Measurements from ENCODE around the gene RAB4A.
"Not testable (repeated sequence)": the region's sequence is repeated elsewhere in the genome, so short reads cannot be mapped to it uniquely, and the experiment has no call there.

The RAB4A gene

DNA sequence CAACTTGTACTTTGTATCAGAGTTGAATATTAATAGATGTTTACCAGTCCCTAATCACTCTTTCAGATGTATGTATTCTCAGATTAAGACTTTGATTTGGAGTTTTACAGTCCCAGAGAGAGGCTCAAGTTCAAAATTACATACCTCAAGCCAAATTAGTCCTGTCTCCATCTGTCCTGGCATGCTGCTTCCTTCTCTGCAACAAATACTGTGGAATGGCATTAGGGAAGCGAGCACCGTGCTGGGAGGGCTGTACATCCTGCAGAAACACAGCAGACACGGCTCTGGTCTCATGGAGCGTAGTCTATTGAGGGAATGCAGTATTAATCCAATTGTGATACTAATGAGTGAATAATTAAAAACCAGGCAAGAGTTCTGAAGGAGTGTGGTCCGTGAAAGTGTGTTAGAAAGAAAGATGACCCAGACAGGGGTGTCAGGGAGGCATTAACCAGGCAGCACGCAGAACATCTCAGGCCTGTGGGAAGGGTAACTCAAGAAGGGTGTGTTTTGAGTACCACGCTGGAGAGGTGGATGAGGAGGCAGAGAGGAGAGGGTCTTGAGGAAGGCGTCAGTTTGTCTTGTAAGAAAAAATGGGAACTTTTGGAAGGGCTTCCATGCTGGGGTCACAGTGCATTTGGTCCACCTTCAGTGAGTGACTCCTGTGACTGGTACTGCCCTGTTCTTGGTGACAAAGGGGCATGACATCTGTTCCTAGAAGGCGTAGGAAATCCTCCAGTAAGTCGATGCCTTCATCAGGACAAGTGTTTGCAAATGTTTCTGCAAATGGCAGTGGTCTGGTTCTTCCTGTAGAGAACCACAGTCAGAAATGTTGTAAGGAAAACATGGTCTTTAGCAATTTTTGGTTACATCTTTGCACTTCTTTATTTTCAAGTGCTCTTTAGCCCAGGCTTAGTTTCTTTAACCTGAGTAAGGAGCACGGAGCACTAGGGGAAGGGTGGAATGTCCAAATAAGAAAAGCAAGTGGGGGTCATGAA, 1.6 kb downstream of the RAB4A start:
- no peak for DNase-seq (ENCODE audit: low read depth)

DNA sequence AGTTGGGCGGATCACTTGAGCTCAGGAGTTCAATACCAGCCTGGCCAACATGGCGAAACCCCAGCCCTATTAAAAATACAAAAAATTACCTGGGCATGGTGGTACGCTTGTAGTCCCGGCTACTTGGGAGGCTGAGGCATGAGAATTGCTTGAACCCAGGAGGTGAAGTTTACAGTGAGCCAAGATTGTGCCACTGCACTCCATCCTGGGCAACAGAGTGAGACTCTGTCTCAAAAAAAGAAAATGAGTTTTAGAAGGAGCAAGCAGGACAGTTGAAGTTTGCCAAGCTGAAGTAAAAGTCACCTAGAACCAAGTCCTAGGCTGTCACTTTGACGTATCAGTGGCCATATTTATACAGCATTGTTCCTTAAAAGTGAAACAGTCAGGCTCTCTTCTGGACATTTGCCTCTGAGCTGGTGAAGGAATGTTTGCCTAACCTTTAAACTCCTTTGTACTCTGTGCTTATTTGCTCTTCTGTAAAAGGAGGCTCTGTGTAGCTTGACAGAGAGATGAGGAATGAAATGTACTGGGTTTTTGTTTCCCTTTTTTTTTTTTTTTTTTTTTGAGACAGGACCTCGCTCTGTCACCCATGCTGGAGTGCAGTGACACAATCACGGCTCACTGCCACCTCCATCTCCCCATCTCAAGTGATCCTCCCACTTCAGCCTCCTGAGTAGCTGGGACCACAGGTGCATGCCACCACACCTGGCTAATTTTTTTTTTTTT, 2.8 kb downstream of the RAB4A start:
- DNase-seq (ENCODE audit: low read depth), result no peak

DNA sequence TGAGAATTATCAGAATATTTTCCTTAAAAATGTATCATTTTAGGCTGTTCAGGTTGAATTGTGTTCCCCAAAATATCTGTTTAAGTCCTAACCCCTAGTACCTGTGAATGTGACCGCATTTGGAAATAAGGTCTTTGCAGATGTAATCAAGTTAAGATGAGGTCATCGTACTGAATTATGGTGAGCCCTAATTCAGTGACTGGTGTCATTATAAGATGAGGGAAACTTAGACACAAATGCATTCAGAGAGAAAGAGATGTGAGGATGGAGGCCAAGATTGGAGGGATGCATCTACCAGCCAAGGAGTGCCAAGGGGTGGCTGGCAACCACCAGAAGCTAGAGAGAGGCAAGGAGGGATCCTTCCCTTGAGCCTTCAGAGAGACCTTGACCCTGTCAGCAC, 4.1 kb downstream of the RAB4A start:
- DNase-seq (ENCODE audit: low read depth), result no peak

DNA sequence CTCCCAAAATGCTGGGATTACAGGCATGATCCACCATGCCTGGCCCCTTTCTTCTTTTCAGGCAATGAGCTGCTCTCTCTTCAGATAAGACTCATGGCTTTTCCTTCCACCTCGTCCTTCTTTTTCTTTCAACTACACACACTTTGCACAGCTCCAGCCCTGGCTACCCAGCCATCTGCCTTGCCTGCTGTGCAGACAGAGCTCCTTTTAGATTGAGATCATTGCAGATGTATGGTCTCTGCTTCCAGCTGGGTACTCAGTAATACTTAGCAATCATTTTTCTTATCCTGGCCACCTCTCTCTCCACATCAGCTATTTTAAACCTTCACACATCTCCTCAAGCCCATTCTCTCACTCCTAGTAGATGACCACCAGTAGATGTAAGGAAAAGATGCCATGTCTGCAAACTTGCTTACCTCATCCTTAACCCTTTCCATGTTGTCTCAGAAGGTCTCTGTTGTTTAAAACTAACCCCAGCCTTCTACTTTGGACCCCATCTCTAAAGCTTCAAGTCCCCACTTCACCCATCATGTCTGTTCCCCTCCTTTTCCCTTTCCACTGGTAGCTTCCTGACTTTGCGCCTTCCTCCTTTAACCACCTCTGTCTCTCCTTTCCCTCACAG, 7.3 kb downstream of the RAB4A start:
- DNase-seq (ENCODE audit: low read depth), result no peak

DNA sequence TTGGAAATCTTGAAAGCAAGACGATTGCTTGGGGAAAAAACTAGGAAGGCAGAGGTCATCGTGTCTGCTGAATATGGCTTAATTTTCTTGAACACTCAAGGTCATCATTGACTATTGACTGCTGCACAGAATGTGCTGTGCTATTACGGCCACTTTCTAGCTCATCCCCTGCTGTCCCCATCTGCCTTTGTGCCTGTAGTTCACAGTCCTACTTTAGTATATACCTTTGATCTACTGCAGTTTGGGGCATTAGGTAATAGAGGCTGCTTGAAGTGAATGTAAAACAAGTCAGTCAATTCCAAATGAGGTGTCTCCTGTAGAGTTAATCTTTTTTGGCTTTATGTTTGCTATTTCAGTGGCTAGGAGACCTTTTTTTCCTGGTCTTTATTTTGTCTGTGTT, 8.3 kb downstream of the RAB4A start:
- no peak for DNase-seq (ENCODE audit: low read depth)

DNA sequence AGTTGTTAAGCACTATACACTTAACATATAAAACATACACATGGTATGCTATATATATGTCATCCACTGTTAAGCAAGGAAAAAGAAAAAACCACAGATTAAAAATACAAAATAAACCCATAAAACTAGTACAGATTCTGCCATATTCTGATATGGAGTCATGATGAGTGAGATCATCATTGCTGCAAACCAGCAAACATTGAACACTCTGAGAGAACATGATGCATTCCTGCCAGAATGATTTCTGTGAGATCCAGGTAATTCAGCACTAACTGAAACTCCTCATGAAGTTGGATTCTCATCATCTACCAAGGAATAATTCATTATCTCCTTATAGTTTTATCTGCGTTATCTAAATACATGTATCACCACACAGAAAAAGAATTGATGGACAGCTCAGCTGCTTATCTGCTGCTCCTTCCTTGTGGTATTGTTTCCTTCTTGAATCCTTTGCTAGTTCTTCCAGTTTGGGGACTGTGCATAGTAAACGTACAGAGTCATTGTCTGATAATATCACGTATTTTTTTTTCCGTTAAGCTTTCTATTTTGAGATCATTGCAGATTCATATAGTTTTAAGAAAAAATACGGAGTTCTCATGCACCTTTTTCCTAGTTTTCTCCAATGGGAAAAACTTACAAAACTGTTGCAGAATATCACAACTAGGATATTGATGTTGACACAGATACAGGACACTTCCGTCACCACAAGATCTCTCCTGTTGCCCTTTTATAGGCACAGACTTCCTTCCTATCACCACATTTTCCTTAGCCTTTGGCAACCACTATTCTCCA, 9.3 kb downstream of the RAB4A start:
- no peak for DNase-seq (ENCODE audit: low read depth)

DNA sequence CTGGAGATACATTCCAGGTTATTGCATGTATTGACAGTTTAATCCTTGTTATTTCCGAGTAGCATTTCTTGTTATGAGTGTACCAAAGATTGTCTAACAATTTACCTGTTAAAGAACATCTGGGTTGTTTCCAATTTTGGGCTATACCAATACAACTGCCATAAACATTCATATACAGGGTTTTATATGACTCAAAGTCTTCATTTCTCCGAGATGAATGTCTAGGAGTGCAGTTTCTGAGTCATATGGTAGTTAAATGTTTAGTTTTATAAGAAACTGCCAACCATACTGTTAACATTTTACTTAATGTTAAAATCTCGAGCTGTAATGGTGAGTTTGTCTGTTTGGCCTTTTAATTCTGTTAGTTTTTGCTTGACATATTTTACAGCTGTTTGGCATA, 10.0 kb downstream of the RAB4A start:
- DNase-seq (ENCODE audit: low read depth), result no peak

DNA sequence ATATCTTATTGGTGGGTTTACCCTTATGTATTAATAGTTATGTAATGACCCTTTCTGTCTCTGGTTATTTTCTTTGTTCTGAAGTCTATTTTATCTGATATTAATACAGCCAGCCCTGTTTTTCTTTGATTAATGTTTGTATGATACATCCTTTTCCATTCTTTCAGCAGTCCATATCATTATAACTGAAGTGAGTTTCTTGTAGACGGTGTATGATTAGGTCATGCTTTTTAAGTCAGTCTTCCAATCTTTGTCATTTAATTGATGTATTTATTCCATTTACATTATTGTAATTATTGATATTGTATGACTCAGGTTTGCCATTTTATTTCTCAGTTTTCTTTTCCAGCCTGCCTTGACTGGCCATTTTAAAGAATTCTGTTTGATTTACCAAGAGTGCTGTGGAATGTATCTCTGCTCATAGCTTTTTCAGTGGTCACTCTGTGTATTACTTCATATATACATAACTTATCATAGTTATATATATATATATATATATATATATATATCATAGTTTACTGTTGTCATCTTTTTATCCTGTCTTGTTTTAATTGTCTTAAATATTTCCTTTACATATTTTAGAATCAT, 10.5 kb downstream of the RAB4A start:
- no peak for DNase-seq (ENCODE audit: low read depth)

DNA sequence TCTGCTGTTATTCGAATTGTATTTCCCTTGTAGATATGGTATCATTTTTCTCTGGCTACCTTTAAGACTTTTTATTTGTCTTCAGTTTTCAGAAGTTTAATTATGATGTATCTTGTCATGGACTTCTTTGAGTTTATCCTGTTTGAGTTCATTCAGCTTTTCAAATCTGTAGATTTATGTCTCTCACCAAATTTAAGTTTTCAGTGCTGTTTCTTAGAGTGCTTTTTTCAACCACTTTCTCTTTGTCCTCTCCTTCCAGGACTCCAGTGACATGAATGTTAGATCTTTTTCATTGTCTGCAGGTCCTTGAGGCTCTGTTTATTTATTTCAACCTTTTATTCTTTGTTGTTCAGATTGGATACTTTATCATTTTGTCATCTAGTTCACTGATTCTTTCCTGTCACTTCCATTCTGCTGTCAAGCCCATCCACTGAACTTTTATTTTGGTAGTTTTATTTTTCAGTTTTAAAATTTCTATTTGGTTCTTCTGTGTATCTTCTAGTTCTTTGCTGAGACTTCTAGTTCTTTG, 11.4 kb downstream of the RAB4A start:
- no peak for DNase-seq (ENCODE audit: low read depth)

DNA sequence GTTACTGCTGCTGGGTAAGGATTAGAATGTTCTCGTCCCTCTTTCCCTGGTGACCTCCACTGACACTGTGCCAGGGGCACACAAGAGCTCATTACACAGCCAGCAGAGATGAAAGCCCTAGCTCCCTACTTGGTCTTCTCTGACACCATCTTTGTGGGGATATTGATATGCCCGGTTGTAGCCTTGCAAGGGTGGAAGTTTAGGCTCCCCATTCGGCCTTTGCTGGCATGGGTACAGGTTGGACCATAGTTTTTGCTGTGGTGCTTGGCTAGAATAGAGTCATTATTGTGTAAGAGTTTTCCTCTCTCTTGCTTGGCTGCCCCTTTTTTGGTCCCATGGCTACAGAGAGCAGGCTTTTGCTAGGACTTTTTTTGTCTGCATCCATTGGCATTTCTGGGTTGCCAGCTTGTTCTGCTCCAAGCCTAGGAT, 12.3 kb downstream of the RAB4A start:
- DNase-seq (ENCODE audit: low read depth), result no peak

DNA sequence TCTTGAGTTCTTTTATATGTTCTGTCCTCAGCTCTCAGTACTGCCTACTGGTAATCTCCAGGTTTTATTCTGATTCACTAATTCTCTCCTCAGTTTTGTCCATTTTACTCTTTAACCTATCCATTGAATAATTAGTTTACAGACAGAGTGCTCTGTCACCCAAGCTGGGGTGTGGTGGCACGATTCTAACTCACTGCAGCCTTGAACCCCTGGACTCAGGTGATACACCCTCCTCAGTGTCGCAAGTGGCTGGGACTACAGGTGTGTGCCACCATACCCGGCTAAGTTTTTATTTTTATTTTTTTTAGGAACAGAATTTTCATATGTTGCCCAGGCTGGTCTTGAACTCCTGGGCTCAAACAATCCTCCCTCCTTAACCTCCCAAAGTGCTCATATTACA, 14.0 kb downstream of the RAB4A start:
- no peak for DNase-seq (ENCODE audit: low read depth)

DNA sequence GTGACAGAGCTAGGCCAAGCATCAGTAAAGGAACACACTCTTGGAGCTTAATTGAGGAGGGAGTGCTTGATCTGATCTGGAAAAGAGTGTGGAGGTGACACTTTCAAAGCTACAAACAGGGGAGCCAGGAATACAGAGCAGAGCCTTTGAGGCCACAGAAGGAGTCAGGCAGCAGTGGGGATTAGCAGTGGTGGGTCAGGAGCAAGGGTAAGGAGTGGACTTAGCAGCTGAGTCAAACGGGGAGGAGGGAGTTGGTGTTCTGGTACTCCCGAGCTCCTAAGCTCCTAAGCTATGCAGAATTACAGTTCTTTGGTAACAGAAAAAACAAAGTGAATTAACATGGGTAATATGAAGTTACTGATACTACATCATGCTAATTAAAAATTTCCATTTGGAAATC, 14.5 kb downstream of the RAB4A start:
- DNase-seq (ENCODE audit: low read depth), result no peak

DNA sequence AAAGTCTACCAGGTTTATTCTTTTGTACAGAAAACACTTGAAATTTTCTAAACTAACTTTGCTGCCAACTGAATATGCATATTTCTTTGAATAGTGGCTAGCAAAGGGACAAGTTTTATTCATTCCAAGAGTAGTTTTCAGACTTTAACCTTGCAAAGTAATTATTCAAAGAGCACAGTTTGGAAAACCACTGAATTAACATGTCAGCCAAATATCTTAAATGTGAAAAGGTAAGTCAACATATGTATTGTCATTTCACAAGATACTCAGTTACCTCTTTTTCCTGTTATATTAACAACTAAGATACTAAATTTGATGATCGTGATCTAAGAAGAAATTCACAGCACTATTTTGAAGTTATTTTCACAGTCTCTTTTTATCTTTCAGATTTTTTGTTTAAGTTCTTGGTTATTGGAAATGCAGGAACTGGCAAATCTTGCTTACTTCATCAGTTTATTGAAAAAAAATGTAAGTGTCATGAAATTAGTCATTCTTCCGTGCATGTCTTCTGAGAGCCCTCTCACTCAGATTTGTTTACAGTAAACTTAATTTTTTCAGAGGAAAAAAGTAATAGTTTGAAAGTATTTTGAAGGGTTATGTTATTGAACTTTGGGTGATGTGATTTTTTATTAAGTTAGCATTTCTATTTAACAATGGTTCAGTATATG, 15.3 kb downstream of the RAB4A start:
- DNase-seq (ENCODE audit: low read depth), result no peak

DNA sequence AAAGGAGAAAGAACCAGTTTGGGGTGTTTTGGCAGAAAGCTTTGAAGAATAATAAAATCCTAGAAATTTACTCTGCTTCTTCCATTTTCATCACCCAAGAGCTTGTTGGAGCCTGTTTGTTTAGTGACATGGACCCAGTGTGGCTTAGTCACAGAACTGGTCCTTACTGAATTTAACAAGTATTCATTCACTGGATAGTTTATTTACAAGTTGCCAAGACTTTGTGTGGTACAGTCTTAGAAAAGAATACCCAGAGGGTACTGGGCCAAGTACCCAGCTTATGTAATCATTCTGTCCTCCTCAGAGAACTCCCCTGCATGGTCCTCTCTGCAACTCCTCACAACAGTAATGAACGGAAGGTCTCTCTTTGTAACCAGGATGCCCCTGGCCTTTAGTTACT, 16.4 kb downstream of the RAB4A start:
- no peak for DNase-seq (ENCODE audit: low read depth)

DNA sequence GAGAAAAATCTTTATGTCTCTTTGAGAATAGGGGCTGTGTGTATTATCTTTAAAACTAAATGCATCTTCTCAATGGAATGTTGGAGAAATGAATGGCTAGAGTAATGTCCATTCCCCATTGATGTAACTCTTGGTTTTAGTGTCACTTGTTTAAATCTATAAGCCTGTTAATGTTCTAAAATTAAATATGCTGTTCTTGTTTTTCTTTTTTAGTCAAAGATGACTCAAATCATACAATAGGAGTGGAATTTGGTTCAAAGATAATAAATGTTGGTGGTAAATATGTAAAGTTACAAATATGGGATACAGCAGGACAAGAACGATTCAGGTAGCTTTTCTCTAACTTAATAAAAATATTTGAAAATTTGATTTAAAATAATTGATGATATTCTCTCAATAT, 17.6 kb downstream of the RAB4A start:
- no peak for DNase-seq (ENCODE audit: low read depth)

DNA sequence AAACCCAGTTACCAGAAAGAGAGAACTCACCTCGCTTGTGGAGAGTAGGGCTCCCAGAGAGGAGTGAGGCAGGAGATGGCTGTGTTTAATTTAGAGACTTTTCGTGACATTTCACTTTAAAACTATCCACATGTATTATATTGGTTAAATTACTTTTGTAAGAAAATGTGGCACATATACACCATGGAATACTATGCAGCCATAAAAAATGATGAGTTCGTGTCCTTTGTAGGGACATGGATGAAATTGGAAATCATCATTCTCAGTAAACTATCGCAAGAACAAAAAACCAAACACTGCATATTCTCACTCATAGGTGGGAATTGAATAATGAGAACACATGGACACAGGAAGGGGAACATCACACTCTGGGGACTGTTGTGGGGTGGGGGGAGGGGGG, 20.8 kb downstream of the RAB4A start:
- not testable (repeated sequence) for DNase-seq (ENCODE audit: low read depth)

DNA sequence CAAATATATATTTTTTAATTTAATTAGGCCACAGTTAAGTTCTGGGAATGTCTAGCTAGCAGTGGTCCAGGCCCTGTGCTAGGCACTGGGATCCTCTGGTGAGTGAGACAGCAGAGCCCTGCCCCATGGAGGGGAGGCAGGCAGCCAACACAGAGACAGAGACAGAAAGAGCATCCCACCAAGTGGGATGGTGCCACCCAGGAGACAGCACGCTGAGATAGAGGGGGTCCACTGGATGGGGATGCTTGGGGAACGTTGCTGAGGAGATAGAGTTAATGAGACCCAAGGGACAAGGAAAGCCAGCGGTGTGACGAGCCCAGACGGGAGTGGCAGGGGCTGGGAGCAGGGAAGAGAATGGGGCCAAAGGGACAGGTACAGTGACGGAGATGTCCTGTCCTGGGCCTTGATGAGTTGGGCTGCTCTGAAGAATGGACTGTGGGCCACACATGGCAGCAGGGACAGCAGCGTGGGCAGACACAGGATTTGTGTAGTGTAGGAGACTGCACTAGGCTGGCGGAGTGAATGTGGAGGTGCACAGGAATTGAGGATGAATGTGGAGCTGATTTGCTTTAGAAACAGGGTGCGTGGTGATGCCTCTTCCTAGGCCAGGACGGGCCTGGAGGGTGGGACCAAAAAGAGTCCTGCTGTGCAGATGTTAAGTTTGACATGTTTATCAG, 22.8 kb downstream of the RAB4A start:
- DNase-seq (ENCODE audit: low read depth), result no peak

DNA sequence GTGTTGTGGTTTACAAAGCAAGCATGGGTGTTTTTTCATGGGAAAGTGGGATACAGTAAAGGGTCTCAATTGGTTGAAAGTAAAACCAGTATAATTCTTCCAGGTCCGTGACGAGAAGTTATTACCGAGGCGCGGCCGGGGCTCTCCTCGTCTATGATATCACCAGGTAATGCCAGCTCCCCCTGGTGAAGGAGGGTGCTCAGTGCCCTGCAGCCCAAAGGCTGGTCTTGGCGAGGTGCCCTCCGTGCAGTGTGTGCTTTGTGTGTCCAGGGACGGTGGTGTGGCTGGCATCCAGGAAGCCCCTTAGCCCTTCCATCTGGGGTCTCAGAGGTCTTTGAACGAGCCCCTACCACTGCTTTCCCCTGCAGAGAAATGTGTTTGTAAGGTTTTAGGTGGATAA, 24.8 kb downstream of the RAB4A start:
- no peak for DNase-seq (ENCODE audit: low read depth)

DNA sequence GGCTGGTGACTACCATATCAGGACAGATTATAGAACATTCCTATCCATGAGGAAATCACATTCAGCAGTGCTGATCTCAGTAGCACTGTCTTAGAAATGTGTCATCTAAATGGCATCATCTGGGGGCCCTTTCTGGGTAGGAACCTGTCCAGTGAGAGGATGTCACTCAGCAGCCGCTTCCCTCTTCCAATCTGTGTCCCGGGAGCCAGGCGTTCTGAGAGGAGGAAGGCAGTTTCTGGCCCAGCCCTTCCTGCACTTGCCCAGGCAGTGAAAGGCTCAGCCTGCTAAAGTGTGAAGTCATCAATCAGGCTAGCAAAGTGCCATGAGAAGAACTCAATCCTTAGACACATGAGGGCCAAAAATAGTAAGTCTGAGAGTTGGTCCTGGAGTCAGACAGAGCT, 25.6 kb downstream of the RAB4A start:
- DNase-seq (ENCODE audit: low read depth), result no peak

DNA sequence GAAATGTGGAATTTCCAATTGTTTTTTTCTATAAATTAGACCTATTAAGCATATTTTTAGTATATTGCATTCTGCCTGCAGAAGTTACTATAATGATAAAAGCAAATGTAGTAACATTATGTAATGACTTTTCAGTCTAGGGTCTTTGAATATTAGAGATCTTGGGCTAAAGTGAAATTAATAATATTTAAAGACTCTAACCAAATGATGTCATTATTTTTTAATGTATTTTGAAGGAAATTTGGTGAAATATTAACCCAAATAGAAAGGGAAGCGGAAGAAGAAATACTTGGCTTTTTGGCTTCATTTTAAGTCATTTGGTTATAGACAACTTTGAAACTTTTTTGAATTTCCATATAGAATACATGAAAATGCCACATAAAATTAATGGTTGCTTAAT, 26.8 kb downstream of the RAB4A start:
- DNase-seq (ENCODE audit: low read depth), result no peak
